H9 (cell line): ENCODE results near the gene OXTR. TPM values are rescaled to one million over a fixed set of nuclear protein-coding genes. Genes with fewer than 3 reads are reported as not detected.

ENCODE experiments used
- DNase-seq: peaks from one replicate; pipeline ENCODE4 v3.0.0-alpha.2; 2017
- H2AFZ ChIP-seq: one replicate; pipeline ENCODE4 v1.6.1; 2013; ENCODE audit warnings: mild to moderate bottlenecking, low read length, control low read depth, moderate library complexity
- H2AK5ac ChIP-seq: 2 replicates; pipeline ENCODE4 v1.6.1; 2013; ENCODE audit warnings: low read length, control low read depth, mixed read lengths; ENCODE audit not compliant: insufficient read length
- H2BK120ac ChIP-seq: one replicate; pipeline ENCODE4 v1.6.1; 2013; ENCODE audit warnings: low read depth, mild to moderate bottlenecking, low read length, control low read depth, inconsistent platforms; ENCODE audit not compliant: poor library complexity, severe bottlenecking
- H2BK12ac ChIP-seq: 2 replicates; pipeline ENCODE4 v1.6.1; 2013; ENCODE audit warnings: low read length, control low read depth, mixed read lengths, low read depth; ENCODE audit not compliant: insufficient read length
- H2BK15ac ChIP-seq: 2 replicates; pipeline ENCODE4 v1.6.1; 2013; ENCODE audit warnings: low read depth, low read length, control low read depth
- H2BK20ac ChIP-seq: one replicate; pipeline ENCODE4 v1.6.1; 2013; ENCODE audit warnings: low read depth, mild to moderate bottlenecking, low read length, control low read depth, inconsistent platforms; ENCODE audit not compliant: poor library complexity, severe bottlenecking
- H2BK5ac ChIP-seq: 2 replicates; pipeline ENCODE4 v1.6.1; 2013; ENCODE audit warnings: low read length, control low read depth, mixed read lengths; ENCODE audit not compliant: insufficient read length
- H3K14ac ChIP-seq: 2 replicates; pipeline ENCODE4 v1.6.1; 2013; ENCODE audit warnings: low read length, control low read depth; ENCODE audit not compliant: insufficient read depth
- H3K18ac ChIP-seq: 2 replicates; pipeline ENCODE4 v1.6.1; 2013; ENCODE audit warnings: low read depth, mild to moderate bottlenecking, mixed read lengths, low read length, control low read depth; ENCODE audit not compliant: insufficient read length
- H3K23ac ChIP-seq: 2 replicates; pipeline ENCODE4 v1.6.1; 2013; ENCODE audit warnings: low read length, control low read depth, mixed read lengths, low read depth; ENCODE audit not compliant: insufficient read length
- H3K23me2 ChIP-seq: 2 replicates; pipeline ENCODE4 v1.6.1; 2013; ENCODE audit warnings: low read depth, mild to moderate bottlenecking, mixed read lengths, low read length, control low read depth; ENCODE audit not compliant: insufficient read length, poor library complexity, severe bottlenecking
- H3K27ac ChIP-seq: 2 replicates; pipeline ENCODE4 v1.5.1; 2013; ENCODE audit warnings: low read length, control low read depth, mixed read lengths, low read depth; ENCODE audit not compliant: insufficient read length
- H3K27me3 ChIP-seq: 2 replicates; pipeline ENCODE4 v1.6.1; 2013; ENCODE audit warnings: low read length, control low read depth, inconsistent platforms; ENCODE audit not compliant: insufficient read depth
- H3K4ac ChIP-seq: 2 replicates; pipeline ENCODE4 v1.6.1; 2013; ENCODE audit warnings: low read depth, mild to moderate bottlenecking, control low read depth, inconsistent platforms, low read length, moderate library complexity
- H3K4me1 ChIP-seq: 2 replicates; pipeline ENCODE4 v1.6.1; 2013; ENCODE audit warnings: low read length, control low read depth, inconsistent platforms; ENCODE audit not compliant: insufficient read depth
- H3K4me2 ChIP-seq: 2 replicates; pipeline ENCODE4 v1.6.1; 2013; ENCODE audit warnings: low read length, control low read depth, mixed read lengths; ENCODE audit not compliant: insufficient read length, insufficient read depth
- H3K56ac ChIP-seq: 2 replicates; pipeline ENCODE4 v1.6.1; 2013; ENCODE audit warnings: low read depth, mild to moderate bottlenecking, mixed read lengths, low read length, control low read depth; ENCODE audit not compliant: insufficient read length
- H3K79me1 ChIP-seq: 2 replicates; pipeline ENCODE4 v1.6.1; 2013; ENCODE audit warnings: low read depth, mild to moderate bottlenecking, moderate library complexity, low read length, control low read depth, inconsistent platforms; ENCODE audit not compliant: insufficient read depth, poor library complexity, severe bottlenecking
- H3K79me2 ChIP-seq: 2 replicates; pipeline ENCODE4 v1.6.1; 2013; ENCODE audit warnings: low read length, control low read depth, inconsistent platforms; ENCODE audit not compliant: insufficient read depth
- H3K9ac ChIP-seq: 2 replicates; pipeline ENCODE4 v1.6.1; 2013; ENCODE audit warnings: low read length, control low read depth, mixed read lengths; ENCODE audit not compliant: insufficient read length; ENCODE audit errors: extremely low read depth
- H3K9me3 ChIP-seq: one replicate; pipeline ENCODE4 v1.6.1; 2013; ENCODE audit warnings: low read depth, low read length, inconsistent platforms; ENCODE audit not compliant: control insufficient read depth
- H3T11ph ChIP-seq: one replicate; pipeline ENCODE4 v1.6.1; 2013; ENCODE audit warnings: mild to moderate bottlenecking, low read length, control low read depth, inconsistent platforms
- H4K20me1 ChIP-seq: one replicate; pipeline ENCODE4 v1.6.1; 2013; ENCODE audit not compliant: control insufficient read depth, insufficient read length, insufficient read depth
- H4K5ac ChIP-seq: 2 replicates; pipeline ENCODE4 v1.6.1; 2013; ENCODE audit warnings: low read depth, mild to moderate bottlenecking, mixed read lengths, low read length, control low read depth; ENCODE audit not compliant: insufficient read length
- H4K8ac ChIP-seq: replicated peaks from 2 replicates; pipeline ENCODE4 v1.6.1; 2013; ENCODE audit warnings: low read length, control low read depth, mixed read lengths, low read depth; ENCODE audit not compliant: insufficient read length
- H4K91ac ChIP-seq: 2 replicates; pipeline ENCODE4 v1.6.1; 2013; ENCODE audit warnings: low read depth, mild to moderate bottlenecking, moderate library complexity, mixed read lengths, low read length, control low read depth; ENCODE audit not compliant: insufficient read length
- H3K27ac Mint-ChIP-seq, 3 experiments: 2 replicates in 2 of 3; 3 replicates in 1 of 3; pipeline ENCODE4 v1.8.0; 2020 to 2021; ENCODE audit warnings: mixed read lengths in 3 of 3, mild to moderate bottlenecking in 1 of 3, moderate library complexity in 1 of 3
- H3K27me3 Mint-ChIP-seq: 2 replicates; pipeline ENCODE4 v1.8.0; 2021; ENCODE audit warnings: low read depth, mild to moderate bottlenecking, moderate library complexity, mixed read lengths
- H3K36me3 Mint-ChIP-seq, 3 experiments: 2 replicates in 2 of 3; 3 replicates in 1 of 3; pipeline ENCODE4 v1.8.0; 2020 to 2021; ENCODE audit warnings: low read depth in 3 of 3, mixed read lengths in 3 of 3; ENCODE audit not compliant: insufficient read depth in 1 of 3
- H3K4me1 Mint-ChIP-seq, 2 experiments: 2 replicates each; pipeline ENCODE4 v1.8.0; 2020; ENCODE audit warnings: mixed read lengths in 2 of 2
- H3K4me3 Mint-ChIP-seq, 2 experiments: 2 replicates in 1 of 2; 3 replicates in 1 of 2; pipeline ENCODE4 v1.8.0; 2020 to 2021; ENCODE audit warnings: mild to moderate bottlenecking in 2 of 2, mixed read lengths in 2 of 2, moderate library complexity in 1 of 2
- H3K9me3 Mint-ChIP-seq, 2 experiments: 2 replicates in 1 of 2; 3 replicates in 1 of 2; pipeline ENCODE4 v1.8.0; 2020; ENCODE audit warnings: mild to moderate bottlenecking in 2 of 2, mixed read lengths in 2 of 2, moderate library complexity in 1 of 2
- CTCF ChIP-seq: fragments of 200-600 bp; sonication (generic); conservative IDR thresholded peaks from 3 replicates; pipeline ENCODE4 v1.8.0; 2021; ENCODE audit warnings: antibody characterized with exemption, mild to moderate bottlenecking
- WGBS: extraction: QIAGEN DNeasy Blood & Tissue Kit; methylation state at CpG from one replicate; pipeline ENCODE4 v1.1.7; 2013; ENCODE audit warnings: missing lambda C conversion rate, low lambda C conversion rate, mixed read lengths; ENCODE audit not compliant: insufficient read length; ENCODE audit errors: extremely low coverage; 5-methylcytosine and 5-hydroxymethylcytosine counted together
- total RNA-seq: library from RNA; stranded (reverse); gene quantifications from 2 replicates; pipeline ENCODE4 v1.2.1, GENCODE V29; 2021

Gene OXTR
- total RNA-seq, 1 experiment from 2014 or later = 1.7 TPM

DNA sequence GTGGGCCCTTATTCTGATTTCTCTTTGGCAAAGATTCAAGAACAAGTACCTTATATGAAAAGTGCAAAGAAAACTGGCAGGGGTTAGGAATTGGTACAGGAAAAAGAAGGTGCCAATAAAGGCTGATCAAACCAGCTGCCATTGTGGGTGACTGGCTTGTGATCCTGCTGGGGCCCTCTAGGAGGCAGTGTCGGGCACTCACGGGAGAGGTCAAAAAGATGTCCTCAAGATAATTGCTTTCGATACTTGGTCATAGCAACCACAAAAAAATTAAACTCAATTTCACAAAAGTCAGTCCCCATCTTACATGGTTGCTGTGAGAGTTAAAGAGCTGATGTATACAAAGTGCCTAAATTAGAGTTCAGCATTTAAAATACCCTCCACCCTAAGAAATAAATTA, 66.9 kb downstream of the OXTR start:
- H3K23ac ChIP-seq = no peak overlapping the region
- no peak overlapping the region for H2BK120ac ChIP-seq
- no peak overlapping the region for H3K27ac ChIP-seq
- H2AFZ ChIP-seq = no peak overlapping the region
- H2BK12ac ChIP-seq = no peak overlapping the region
- no peak overlapping the region for H4K5ac ChIP-seq
- no peaks in the 10 kb centered on the region for H3K9me3 ChIP-seq
- H2BK20ac ChIP-seq = no peak overlapping the region
- H3K23me2 ChIP-seq = no peaks in the 10 kb centered on the region
- H3K36me3 Mint-ChIP-seq = no peaks in the 10 kb centered on the region
- H3K4ac ChIP-seq = no peak overlapping the region
- H3K79me2 ChIP-seq = no peaks in the 10 kb centered on the region
- peaks cover 2% of the 10 kb centered on the region; the same call in 1 of the 2 replicates for H3K27me3 ChIP-seq
- no peak overlapping the region for H3K14ac ChIP-seq
- H4K91ac ChIP-seq = no peak overlapping the region
- TF ChIP-seq CTCF = peak; percentile 83
- peak; percentile 67 for DNase-seq
- no peak overlapping the region for H3K18ac ChIP-seq
- H2BK5ac ChIP-seq = no peak overlapping the region
- WGBS = no CpG with 5 or more reads among the region's 3 CpGs
- no peak overlapping the region for H3K56ac ChIP-seq
- H3K4me3 Mint-ChIP-seq = no peak overlapping the region
- H3T11ph ChIP-seq = no peak overlapping the region
- no peaks in the 10 kb centered on the region for H3K4me1 ChIP-seq
- no peaks in the 10 kb centered on the region; a peak in 1 of 5 replicates for H3K9me3 Mint-ChIP-seq
- H4K8ac ChIP-seq = no peak overlapping the region
- H3K4me1 Mint-ChIP-seq = no peaks in the 10 kb centered on the region
- no peak overlapping the region for H3K27ac Mint-ChIP-seq
- no peak overlapping the region for H2AK5ac ChIP-seq
- H3K27me3 Mint-ChIP-seq = peaks cover 50% of the 10 kb centered on the region
- no peaks in the 10 kb centered on the region for H3K79me1 ChIP-seq
- no peak overlapping the region for H3K4me2 ChIP-seq
- no peak overlapping the region for H3K9ac ChIP-seq
- no peak overlapping the region for H2BK15ac ChIP-seq
- H4K20me1 ChIP-seq = no peaks in the 10 kb centered on the region

Other genes starting within 250 kb of the OXTR start
- gene SSUH2, start 124.8 kb downstream of the OXTR start, total RNA-seq = 0.61 and 0.64 TPM in 2 replicates
- not detected in 2 replicates for gene CAV3, start 35.8 kb downstream of the OXTR start, total RNA-seq
- 27.8 and 30.2 TPM in 2 replicates for gene RAD18, start 193.9 kb upstream of the OXTR start, total RNA-seq